Lung (tissue), 12 donors: ENCODE measurements around the gene CHMP6. TPM values are rescaled to one million over a fixed set of nuclear protein-coding genes. Genes with fewer than 3 reads are reported as not detected.

ENCODE experiments used
- ATAC-seq: fragments of 200-7000 bp; cut with Tn5 transposase; one replicate; pipeline ENCODE4 v1.9.1; 2020; ENCODE audit warnings: moderate number of reproducible peaks; ENCODE audit not compliant: insufficient read depth, low FRiP score
- DNase-seq, 3 donors: peaks; one replicate each; pipeline ENCODE4 v3.0.0-alpha.2; 2013 to 2017
- H3K27ac ChIP-seq, 2 donors: one replicate each; pipeline ENCODE4 v1.5.1; 2013; ENCODE audit warnings: mild to moderate bottlenecking in 2 of 2, moderate library complexity in 2 of 2, control low read depth in 1 of 2, inconsistent platforms in 1 of 2, low read depth in 1 of 2, low read length in 1 of 2
- H3K27me3 ChIP-seq, 3 donors: one replicate each; pipeline ENCODE4 v1.5.1; 2013; ENCODE audit warnings: low read length in 2 of 3; ENCODE audit not compliant: control insufficient read depth in 3 of 3, insufficient read depth in 3 of 3
- H3K36me3 ChIP-seq, 4 donors: one replicate each; pipeline ENCODE4 v1.5.1; 2013; ENCODE audit warnings: low read length in 4 of 4, mild to moderate bottlenecking in 1 of 4, moderate library complexity in 1 of 4; ENCODE audit not compliant: control insufficient read depth in 4 of 4, insufficient read depth in 4 of 4
- H3K4me1 ChIP-seq, 5 donors: one replicate each; pipeline ENCODE4 v1.5.1; 2013; ENCODE audit warnings: low read length in 5 of 5, mild to moderate bottlenecking in 2 of 5, moderate library complexity in 1 of 5; ENCODE audit not compliant: control insufficient read depth in 5 of 5, insufficient read depth in 5 of 5
- H3K4me3 ChIP-seq: one replicate; pipeline ENCODE4 v1.5.1; 2013; ENCODE audit warnings: mild to moderate bottlenecking, control low read depth, moderate library complexity
- H3K9ac ChIP-seq, 2 donors: one replicate each; pipeline ENCODE4 v1.5.1; 2013; ENCODE audit warnings: low read length in 2 of 2, control low read depth in 1 of 2; ENCODE audit not compliant: insufficient read depth in 1 of 2
- H3K9me3 ChIP-seq, 4 donors: one replicate each; pipeline ENCODE4 v1.5.1; 2013; ENCODE audit warnings: low read length in 3 of 4, mild to moderate bottlenecking in 1 of 4, moderate library complexity in 1 of 4; ENCODE audit not compliant: control insufficient read depth in 4 of 4, insufficient read depth in 3 of 4
- WGBS, 2 donors: extraction: QIAGEN DNeasy Blood & Tissue Kit; methylation state at CpG; one replicate each; pipeline ENCODE4 v1.1.7; 2013; 5-methylcytosine and 5-hydroxymethylcytosine counted together
- polyA plus RNA-seq, 2 donors: library from polyadenylated mRNA; stranded (reverse); fragments of 200-250 nt; gene quantifications; one replicate each; pipeline ENCODE4 v1.2.1, GENCODE V29; 2013
- total RNA-seq, 2 donors: library from RNA; depleted of rRNA in 1 of 2; stranded (reverse); fragments of >200 nt in 1 of 2; gene quantifications; one replicate each; pipeline ENCODE4 v1.2.1, GENCODE V29; 2014 to 2021
- TF ChIP-seq, protein P1 (sequence below): IDR thresholded peaks from 2 replicates; pipeline ENCODE4 v1.5.1; 2012; ENCODE audit warnings: mild to moderate bottlenecking; ENCODE audit errors: control extremely low read depth, extremely low read depth
- donor health status: control.
- donor health status: control.
- donor health status: Bipolar disorder and iron deficiency.
- donor health status: healthy.
- donor health status: DM: yes; HTN: yes; CAD: no.

CHMP6 gene
- total and polyA plus RNA-seq, 4 donors = 18.2 to 36.3 (median 32.2) TPM

GRCh38 chr17:80955671-80956280 is 35.9 kb upstream of the CHMP6 start:
- ATAC-seq = no peak
- Histone ChIP-seq H3K27me3 (no peaks in the 10 kb centered on the region), H3K36me3 (peaks cover 0 to 29% (median 11%) of the 10 kb centered on the region in 4 donors), H3K9ac (no peak overlapping the region), H3K27ac (no peak overlapping the region), H3K4me3 (no peak overlapping the region), H3K9me3 (no peaks in the 10 kb centered on the region), H3K4me1 (peaks cover 0 to 15% (median 5%) of the 10 kb centered on the region in 5 donors)
- TF ChIP-seq, protein P1, sequence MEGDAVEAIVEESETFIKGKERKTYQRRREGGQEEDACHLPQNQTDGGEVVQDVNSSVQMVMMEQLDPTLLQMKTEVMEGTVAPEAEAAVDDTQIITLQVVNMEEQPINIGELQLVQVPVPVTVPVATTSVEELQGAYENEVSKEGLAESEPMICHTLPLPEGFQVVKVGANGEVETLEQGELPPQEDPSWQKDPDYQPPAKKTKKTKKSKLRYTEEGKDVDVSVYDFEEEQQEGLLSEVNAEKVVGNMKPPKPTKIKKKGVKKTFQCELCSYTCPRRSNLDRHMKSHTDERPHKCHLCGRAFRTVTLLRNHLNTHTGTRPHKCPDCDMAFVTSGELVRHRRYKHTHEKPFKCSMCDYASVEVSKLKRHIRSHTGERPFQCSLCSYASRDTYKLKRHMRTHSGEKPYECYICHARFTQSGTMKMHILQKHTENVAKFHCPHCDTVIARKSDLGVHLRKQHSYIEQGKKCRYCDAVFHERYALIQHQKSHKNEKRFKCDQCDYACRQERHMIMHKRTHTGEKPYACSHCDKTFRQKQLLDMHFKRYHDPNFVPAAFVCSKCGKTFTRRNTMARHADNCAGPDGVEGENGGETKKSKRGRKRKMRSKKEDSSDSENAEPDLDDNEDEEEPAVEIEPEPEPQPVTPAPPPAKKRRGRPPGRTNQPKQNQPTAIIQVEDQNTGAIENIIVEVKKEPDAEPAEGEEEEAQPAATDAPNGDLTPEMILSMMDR = no peak
- 88 to 92% methylated on average over 16 of the region's 16 CpGs for WGBS, 2 donors
- DNase-seq = no peak

GRCh38 chr17:80956321-80957190 is 35.1 kb upstream of the CHMP6 start:
- 93 to 94% methylated on average over 28 of the region's 29 CpGs for WGBS, 2 donors
- DNase-seq = no peak

DNA sequence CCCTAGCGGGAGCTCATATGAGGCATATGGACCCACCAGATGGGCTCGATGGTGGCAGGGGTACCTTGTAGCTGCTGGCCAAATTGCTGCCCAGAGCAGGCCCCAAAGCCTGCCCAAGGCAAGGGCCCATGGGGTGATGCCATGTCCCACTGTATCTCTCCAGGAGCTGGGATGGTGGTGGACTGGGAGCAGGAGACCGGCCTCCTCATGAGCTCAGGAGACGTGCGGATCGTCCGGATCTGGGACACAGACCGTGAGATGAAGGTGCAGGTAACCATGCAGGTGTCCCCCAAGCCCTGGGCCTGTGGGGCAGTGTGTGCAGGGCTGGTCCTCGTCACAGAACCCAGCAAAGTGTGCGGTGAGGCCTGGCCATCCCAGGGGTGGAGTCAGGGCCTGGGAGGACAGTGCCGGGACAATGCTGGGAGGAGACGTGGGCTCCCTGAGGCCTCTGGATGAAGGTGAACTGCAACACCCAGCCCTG is 34.1 kb upstream of the CHMP6 start:
- 94 to 96% methylated on average over 12 of the region's 12 CpGs for WGBS, 2 donors
- Histone ChIP-seq H3K36me3 (peaks cover 0 to 19% (median 4%) of the 10 kb centered on the region in 4 donors), H3K9ac (no peak overlapping the region), H3K27me3 (no peaks in the 10 kb centered on the region), H3K4me1 (peaks cover 0 to 25% (median 5%) of the 10 kb centered on the region in 5 donors), H3K4me3 (no peak overlapping the region), H3K27ac (no peak overlapping the region), H3K9me3 (no peaks in the 10 kb centered on the region)
- DNase-seq (no peak), ATAC-seq (no peak)
- TF ChIP-seq, protein P1 = no peak

More at GRCh38 chr17:80956321-80957190, 35.1 kb upstream of the CHMP6 start:
- TF ChIP-seq, protein P1 = no peak
- Histone ChIP-seq H3K27me3 (no peaks in the 10 kb centered on the region), H3K4me3 (no peak overlapping the region), H3K9me3 (no peaks in the 10 kb centered on the region), H3K4me1 (peaks cover 0 to 19% (median 5%) of the 10 kb centered on the region in 5 donors), H3K27ac (no peak overlapping the region), H3K9ac (no peak overlapping the region), H3K36me3 (peaks cover 0 to 25% (median 11%) of the 10 kb centered on the region in 4 donors)
- ATAC-seq = no peak
